HG03103 (cell line): Measurements from ENCODE around the gene OR5C1.
A peak's percentile ranks its signal among the peaks of the same experiment; 100 is the strongest.
"Not testable (repeated sequence)": the region's sequence is repeated elsewhere in the genome, so short reads cannot be mapped to it uniquely, and the experiment has no call there.

Experiments
- ATAC-seq: cut with Tn5 transposase; IDR thresholded peaks from one replicate; pipeline ENCODE4 v1.9.1; 2021; ENCODE audit warnings: low read depth; ENCODE audit not compliant: unreplicated experiment

OR5C1 gene

GRCh38 chr9:122810306-122810946 is 21.7 kb downstream of the OR5C1 start:
- ATAC-seq, result no peak

DNA sequence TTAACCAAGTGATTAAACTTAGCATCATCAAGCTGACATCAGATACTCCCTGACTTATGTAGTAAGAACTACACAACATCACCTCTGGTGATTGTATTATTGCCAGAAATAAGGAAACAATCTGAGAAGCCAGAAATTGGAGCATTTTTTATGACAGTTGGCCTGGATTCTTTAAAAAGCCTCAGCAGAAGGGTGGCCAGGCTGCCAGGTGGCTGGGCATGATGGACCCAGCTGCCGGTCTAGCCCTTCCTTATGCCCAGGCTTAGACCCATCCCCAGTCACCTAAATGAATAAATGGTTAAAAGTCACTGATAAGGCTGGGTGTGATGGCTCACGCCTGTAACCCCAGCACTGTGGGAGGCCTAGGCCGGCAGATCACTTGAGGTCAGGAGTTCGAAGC is 24.0 kb downstream of the OR5C1 start:
- ATAC-seq, result no peak

DNA sequence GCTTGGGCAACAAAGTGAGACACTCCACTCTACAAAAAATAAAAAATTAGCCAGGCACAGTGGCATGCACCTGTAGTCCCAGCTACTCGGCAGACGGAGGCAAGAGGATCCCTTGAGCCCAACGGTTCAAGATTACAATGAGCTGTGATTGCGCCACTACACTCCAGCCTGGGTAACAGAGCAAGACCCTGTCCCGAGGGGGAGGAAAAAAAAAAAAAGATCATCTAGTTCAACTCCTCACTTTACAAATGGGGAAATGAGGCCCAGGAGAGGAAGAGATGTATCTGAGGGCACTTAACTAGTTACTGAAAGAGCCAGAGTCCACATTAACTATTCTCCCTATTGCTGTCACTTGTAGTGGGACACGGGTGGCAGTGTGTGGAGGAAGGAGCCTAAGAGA is 25.8 kb downstream of the OR5C1 start:
- ATAC-seq, result no peak

DNA sequence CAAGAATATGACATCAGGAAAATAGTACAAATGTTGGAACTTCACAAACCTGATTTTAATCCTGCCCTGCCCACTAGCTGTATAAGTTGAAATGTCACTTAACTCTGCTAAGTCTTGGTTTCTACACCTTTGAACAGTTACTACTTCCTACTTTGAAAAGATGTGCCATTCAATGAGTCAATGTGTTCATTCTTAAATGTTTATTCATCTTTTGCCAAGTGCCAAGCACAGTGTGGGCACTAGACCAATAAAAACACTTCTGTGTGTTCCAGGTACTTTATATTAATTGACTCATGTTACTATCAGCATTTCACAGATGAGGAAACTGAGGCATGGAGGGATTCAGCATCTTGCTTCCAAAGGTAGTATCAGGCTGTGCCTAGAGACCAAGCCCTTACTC is 26.8 kb downstream of the OR5C1 start:
- ATAC-seq, result no peak

GRCh38 chr9:122816163-122816867 is 27.6 kb downstream of the OR5C1 start:
- ATAC-seq, result no peak

DNA sequence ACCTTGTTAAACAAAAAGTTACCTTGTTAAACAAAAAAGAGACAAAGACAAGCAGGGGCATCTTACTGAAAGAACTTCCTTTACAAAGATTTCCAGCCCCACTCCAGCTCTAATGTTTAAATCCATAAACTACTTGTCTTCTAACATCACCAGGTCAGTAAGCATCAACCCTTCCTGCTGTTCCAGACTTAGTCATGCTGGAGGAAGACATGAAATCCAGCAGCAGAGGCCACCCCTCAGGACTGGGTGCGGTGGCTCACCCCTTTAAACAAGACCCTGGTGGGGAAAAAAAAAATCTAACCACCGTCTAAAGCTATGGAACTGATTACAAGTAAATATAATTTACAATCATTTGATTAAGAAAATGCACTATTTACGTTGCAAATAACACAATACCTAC is 30.6 kb downstream of the OR5C1 start:
- no peak for ATAC-seq

- ATAC-seq, result no peak
These were observed 31.2 kb downstream of the OR5C1 start for GRCh38 chr9:122819791-122820489.

DNA sequence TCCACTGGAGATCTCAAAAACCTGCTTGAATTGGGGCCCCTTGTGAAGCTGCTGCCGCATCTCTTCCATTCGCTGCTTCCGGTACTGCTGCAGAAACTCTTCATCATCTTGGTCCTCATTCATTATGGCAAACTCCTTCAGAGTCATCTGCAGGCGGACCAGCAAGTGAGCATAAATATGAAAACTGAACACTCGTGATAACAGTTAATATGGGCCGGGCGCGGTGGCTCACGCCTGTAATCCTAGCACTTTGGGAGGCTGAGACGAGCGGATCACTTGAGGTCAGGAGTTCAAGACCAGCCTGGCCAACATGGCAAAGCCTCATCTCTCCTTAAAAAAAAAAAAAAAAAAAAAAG is 31.7 kb downstream of the OR5C1 start:
- no peak for ATAC-seq

DNA sequence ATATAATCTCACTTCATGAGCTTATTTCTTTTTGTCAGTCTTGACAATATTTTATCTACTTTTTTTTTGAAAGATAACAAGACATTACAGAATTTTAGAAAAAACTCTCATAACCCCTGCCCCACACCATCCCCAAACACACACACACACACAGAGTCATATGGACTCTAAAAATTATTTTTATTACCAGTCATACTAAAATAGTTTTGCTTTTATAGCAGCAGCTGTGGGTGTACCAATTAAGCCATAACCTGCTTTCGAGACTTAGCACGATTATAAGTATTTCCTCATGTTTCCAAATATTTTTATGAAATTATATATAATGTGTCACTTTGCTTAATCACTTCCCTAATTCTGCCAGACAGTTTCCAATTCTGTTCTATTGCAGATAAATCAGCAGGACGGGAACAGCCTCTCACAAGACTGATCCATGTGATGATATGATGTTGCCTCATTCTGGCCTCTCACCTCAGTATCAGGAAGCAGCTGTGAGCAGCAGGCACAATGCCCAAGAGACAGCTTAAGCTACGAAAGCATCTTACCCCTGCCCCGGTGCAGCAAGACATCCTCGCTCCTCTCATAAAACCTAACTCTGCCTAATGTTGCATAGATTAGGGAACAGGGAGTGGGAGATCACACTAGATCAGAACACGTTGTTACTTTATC is 32.7 kb downstream of the OR5C1 start:
- ATAC-seq, result no peak

- no peak for ATAC-seq
These were observed 33.3 kb downstream of the OR5C1 start for GRCh38 chr9:122822056-122822455.

GRCh38 chr9:122822938-122823337 is 34.2 kb downstream of the OR5C1 start:
- ATAC-seq, result no peak

DNA sequence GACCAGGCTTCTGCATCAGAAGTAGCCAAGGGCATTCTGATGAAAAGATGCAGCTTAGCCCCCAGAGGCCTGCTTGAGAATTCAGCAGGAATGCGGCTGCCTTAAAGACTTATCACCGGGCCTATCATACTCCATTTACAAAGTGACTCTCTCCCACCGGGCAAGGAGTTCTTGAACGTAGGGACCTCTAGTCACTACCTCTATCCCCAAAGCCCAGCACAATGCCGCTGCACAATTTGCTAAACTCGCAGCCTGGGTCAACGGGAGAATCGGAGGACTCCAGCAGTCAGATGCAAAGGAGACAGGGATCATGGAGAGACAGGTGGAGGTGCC is 39.0 kb downstream of the OR5C1 start:
- peak; percentile 25 for ATAC-seq

- not testable (repeated sequence) for ATAC-seq
These were observed 40.2 kb downstream of the OR5C1 start for GRCh38 chr9:122828965-122829284.

DNA sequence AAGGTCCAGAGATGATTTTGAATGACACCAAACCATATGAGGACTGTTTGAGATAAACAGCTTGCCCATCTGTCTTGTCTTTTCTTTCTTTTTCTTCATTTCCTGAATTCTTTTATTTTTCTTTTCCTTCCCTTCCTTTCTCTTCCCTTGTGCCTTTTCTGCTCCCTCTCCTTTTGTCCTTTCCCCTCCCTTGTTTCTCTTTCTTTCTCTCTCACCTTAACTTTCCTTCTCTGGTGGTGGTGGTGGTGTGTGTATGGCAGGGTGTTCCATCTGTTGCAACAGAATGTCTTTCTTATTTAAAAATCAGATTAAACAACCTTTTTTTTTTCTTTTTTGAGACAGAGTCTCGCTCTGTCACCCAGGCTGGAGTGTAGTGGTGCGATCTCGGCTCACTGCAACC is 43.5 kb downstream of the OR5C1 start:
- ATAC-seq, result no peak

DNA sequence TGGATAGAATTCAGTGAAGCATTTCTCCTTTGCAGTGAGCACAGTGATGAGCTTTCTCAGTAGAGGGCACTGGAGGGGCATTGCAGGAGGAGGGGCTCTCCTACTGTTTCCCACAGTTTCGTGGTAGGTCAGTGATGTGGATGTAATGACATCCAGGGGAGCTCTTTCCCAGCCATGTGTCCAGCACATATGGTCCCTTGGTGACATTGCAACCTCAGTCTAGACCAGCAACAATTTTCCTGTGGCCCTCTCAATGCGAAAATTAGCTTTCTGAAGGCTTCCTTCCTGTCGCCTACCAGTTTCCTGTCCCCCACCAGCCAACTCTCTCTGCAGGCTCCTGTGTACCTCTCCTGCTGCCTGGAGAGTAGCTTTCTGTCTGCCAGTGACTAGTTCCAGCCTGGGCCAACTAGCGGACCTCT is 46.6 kb downstream of the OR5C1 start:
- ATAC-seq, result no peak

GRCh38 chr9:122837266-122837850 is 48.6 kb downstream of the OR5C1 start:
- ATAC-seq, result no peak

DNA sequence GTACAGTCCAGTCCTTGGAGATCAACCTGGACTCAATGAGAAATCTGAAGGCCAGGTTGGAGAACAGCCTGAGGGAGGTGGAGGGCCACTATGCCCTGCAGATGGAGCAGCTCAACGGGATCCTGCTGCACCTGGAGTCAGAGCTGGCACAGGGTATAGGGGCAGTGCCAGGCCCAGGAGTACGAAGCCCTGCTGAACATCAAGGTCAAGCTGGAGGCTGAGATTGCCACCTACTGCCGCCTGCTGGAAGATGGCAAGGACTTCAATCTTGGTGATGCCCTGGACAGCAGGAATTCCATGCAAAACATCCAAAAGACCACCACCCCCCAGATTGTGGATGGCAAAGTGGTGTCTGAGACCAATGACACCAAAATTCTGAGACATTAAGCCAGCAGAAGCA is 49.7 kb downstream of the OR5C1 start:
- not testable (repeated sequence) for ATAC-seq
